Measurements from ENCODE around the gene NOL9. TPM values are rescaled to one million over a fixed set of nuclear protein-coding genes. Genes with fewer than 3 reads are reported as not detected.
A peak's percentile ranks its signal among the peaks of the same experiment; 100 is the strongest.

NOL9 gene
- total and polyA plus RNA-seq, 2 of the 13 experiments (the other 11 are each of a cell fraction or from before 2014, with no cell fraction given), result 18.0 to 24.7 TPM

DNA sequence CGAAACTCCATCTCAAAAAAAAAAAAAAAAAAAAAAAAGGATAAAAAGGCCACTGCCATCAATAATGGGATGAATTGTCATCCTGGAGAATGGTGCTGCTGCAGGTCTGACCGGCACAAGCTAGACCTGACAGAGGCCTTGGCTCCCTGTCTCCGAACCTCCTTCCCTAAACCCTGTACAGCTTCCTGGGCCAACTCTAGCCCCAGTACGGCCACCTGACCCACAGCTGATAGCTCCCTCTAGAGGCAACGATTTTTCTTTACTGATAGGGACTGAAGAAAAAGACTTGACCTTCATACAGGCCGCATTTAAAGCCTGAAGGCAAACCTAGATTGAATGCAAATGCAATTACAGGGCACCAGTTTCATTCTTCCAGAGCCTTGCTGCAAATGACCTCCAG is 30.7 kb downstream of the NOL9 start (continued):
- TF ChIP-seq, protein P1, sequence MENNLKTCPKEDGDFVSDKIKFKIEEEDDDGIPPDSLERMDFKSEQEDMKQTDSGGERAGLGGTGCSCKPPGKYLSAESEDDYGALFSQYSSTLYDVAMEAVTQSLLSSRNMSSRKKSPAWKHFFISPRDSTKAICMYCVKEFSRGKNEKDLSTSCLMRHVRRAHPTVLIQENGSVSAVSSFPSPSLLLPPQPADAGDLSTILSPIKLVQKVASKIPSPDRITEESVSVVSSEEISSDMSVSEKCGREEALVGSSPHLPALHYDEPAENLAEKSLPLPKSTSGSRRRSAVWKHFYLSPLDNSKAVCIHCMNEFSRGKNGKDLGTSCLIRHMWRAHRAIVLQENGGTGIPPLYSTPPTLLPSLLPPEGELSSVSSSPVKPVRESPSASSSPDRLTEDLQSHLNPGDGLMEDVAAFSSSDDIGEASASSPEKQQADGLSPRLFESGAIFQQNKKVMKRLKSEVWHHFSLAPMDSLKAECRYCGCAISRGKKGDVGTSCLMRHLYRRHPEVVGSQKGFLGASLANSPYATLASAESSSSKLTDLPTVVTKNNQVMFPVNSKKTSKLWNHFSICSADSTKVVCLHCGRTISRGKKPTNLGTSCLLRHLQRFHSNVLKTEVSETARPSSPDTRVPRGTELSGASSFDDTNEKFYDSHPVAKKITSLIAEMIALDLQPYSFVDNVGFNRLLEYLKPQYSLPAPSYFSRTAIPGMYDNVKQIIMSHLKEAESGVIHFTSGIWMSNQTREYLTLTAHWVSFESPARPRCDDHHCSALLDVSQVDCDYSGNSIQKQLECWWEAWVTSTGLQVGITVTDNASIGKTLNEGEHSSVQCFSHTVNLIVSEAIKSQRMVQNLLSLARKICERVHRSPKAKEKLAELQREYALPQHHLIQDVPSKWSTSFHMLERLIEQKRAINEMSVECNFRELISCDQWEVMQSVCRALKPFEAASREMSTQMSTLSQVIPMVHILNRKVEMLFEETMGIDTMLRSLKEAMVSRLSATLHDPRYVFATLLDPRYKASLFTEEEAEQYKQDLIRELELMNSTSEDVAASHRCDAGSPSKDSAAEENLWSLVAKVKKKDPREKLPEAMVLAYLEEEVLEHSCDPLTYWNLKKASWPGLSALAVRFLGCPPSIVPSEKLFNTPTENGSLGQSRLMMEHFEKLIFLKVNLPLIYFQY (CRISPR knock-in tag; IDR thresholded peaks at IDR 0.05; ENCODE audit: borderline replicate concordance), result peak; percentile 26; the same call in 1 of the 2 replicates
- TF ChIP-seq KDM2A (CRISPR knock-in tag; IDR thresholded peaks at IDR 0.05; ENCODE audit: borderline replicate concordance, low read depth), result peak; percentile 45; the same call in 1 of the 2 replicates
- TF ChIP-seq HOXA9 (CRISPR knock-in tag; IDR thresholded peaks at IDR 0.05; ENCODE audit: borderline replicate concordance), result no peak
- TF ChIP-seq STAG1 (CRISPR knock-in tag; IDR thresholded peaks at IDR 0.05), result peak; percentile 78
- TF ChIP-seq, protein P2, sequence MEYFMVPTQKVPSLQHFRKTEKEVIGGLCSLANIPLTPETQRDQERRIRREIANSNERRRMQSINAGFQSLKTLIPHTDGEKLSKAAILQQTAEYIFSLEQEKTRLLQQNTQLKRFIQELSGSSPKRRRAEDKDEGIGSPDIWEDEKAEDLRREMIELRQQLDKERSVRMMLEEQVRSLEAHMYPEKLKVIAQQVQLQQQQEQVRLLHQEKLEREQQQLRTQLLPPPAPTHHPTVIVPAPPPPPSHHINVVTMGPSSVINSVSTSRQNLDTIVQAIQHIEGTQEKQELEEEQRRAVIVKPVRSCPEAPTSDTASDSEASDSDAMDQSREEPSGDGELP (IDR thresholded peaks at IDR 0.05; ENCODE audit: borderline replicate concordance, low read depth), result peak; percentile 39; the same call in 1 of the 2 replicates
- TF ChIP-seq FOXA3 (CRISPR knock-in tag; IDR thresholded peaks at IDR 0.05), result 0 out of 2 replicates have a peak, but pooled peaks have one; percentile 5
- no peak for TF ChIP-seq MIXL1 (CRISPR knock-in tag; IDR thresholded peaks at IDR 0.05)
- no peak for TF ChIP-seq ZFP36L1 (CRISPR knock-in tag; IDR thresholded peaks at IDR 0.05)
- TF ChIP-seq, protein P3, sequence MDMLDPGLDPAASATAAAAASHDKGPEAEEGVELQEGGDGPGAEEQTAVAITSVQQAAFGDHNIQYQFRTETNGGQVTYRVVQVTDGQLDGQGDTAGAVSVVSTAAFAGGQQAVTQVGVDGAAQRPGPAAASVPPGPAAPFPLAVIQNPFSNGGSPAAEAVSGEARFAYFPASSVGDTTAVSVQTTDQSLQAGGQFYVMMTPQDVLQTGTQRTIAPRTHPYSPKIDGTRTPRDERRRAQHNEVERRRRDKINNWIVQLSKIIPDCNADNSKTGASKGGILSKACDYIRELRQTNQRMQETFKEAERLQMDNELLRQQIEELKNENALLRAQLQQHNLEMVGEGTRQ (IDR thresholded peaks at IDR 0.05; ENCODE audit: low read depth, low read length), result no peak
- TF ChIP-seq, protein P3 (CRISPR knock-in tag; IDR thresholded peaks at IDR 0.05; ENCODE audit: borderline replicate concordance), result peak; percentile 23; the same call in 1 of the 2 replicates
